GM21528 (cell line): ENCODE measurements around the gene OTUD4.
A peak's percentile ranks its signal among the peaks of the same experiment; 100 is the strongest.

Experiments
- ATAC-seq: cut with Tn5 transposase; IDR thresholded peaks from one replicate; pipeline ENCODE4 v1.9.1; 2021; ENCODE audit warnings: mild to moderate bottlenecking, moderate library complexity; ENCODE audit not compliant: unreplicated experiment, low FRiP score

The OTUD4 gene

DNA sequence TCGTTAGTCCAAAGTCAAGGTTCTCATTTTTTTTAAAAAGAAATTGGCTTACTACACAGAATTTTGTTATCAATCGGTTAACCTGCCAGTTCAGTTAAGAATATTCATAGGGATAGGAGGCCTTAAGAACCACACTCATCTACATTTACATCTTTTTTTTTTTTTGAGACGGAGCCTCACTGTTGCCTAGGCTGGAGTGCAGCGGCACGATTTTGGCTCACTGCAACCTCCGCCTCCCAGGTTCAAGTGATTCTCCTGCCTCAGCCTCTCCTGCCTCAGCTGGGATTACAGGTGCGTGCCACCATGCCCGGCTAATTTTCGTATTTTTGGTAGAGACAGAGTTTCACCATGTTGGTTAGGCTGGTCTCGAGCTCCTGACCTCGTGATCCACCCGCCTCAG, 48.5 kb downstream of the OTUD4 start:
- ATAC-seq: no peak

DNA sequence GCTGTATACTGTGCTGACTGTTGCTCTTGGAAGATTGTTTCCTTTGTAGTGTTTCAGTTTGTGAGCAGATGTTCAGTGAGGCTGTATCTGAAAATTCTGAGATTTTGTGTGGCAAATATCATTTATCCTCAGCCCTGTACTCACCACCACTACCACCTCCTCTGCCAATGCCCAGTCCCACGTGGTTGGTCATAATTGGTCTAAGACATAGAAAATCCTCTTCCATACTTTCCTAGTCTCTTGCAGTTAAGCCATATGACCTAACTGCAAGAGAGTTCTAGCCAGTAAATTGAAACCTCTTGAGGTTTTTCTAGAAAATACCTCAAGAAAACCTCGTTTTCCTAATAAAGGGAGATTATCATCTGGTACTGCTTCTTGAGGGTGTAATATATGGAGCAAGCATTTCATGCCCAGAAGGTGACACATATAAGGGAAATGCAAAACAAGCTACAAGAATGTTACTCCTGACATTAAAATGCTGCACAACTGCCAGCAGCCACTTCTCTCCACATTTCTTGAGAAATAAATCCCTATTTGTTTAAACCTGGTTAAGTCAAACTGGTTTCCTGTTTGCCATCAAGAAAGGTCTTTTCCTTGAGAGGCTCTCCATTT, 49.5 kb downstream of the OTUD4 start:
- no peak for ATAC-seq

- ATAC-seq: no peak
Measured at GRCh38 chr4:145130130-145130529, 50.3 kb downstream of the OTUD4 start.

GRCh38 chr4:145125396-145125795, 55.0 kb downstream of the OTUD4 start:
- ATAC-seq: no peak

- ATAC-seq: no peak
Measured at GRCh38 chr4:145108128-145108527, 72.3 kb downstream of the OTUD4 start.

- ATAC-seq: no peak
Measured at GRCh38 chr4:145107126-145107525, 73.3 kb downstream of the OTUD4 start.

GRCh38 chr4:145103496-145103895, 76.9 kb downstream of the OTUD4 start:
- no peak for ATAC-seq

DNA sequence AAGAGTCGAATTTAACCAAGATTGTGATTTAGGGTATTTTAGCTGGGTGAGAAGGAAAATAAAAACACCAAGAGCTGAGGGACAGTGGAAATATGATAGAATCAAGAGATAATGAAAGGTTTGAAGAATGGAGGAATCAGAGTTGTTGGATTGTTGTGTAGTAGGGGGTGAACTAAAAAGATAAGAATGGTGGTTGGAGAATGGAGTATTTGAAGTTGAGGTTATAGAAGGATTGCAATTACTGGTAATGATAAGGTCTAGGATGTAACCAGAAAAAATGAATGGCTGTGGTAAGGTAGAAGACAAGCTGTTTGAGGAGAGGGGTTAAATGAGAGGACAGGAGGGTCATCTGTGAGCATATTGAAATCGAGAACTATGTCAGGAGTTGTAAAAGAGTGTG, 77.8 kb downstream of the OTUD4 start:
- no peak for ATAC-seq

DNA sequence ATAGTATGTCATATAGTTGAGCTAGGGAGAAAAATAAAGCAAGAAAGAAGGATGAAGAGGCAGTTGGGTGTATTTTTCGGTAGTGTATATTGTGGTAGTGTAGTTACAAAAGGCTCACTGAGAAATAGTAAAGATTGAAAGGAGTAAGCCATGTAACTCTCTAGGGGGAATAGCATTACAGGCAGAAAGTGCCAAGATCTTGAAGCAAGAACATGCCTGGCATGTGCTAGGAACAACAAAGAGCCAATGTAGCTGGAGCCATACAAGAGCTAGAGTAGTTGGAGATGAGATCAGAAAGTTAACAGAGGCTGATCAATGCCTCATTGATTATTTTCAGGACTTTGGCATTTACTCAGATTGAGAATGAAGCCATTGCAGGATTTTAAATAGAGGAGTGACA, 79.3 kb downstream of the OTUD4 start:
- ATAC-seq: no peak

DNA sequence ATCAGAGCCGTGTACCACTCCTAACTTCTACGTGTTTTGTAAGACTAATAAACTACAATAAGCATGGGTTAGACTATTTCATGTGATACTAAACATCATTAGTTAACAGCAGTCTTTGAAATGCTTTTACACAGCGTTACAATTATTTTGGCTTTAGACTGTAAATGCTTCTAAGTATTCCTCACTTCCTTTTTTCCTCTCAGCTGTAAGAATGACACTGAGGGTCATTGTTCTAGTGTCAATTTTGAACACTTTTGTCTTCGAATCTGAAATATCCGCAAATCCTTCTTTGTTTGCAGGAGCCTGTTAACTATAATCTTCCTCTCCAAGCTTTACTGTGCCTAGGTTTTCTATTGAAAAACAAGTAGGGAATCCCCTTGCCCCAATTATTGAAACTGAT, 80.7 kb downstream of the OTUD4 start:
- no peak for ATAC-seq

DNA sequence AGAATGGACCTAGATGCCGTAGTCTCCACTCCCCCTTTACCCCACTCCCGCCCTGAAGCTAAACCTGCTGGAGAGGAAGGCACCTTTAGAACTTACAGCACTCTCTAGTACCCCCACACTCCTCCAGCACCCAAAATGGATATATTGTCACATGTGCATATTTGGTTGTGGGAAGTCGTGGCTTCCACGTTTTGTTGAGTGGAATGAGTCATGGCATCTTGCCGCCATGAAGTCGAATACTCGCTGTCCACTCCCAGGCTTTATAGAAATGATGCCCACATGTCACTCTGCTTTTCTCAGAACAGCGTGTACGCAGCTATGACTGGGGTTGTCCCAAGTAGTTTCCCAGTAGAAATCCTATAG, 81.7 kb downstream of the OTUD4 start:
- peak; percentile 13 for ATAC-seq

- peak; percentile 87 for ATAC-seq
Measured at GRCh38 chr4:145097821-145098674, 82.3 kb downstream of the OTUD4 start, which contains the start of the genes ABCE1 and ANAPC10. Gene ABCE1 (plus strand): TSS chr4:145098311. CDS start chr4:145104413, 6,102 bp downstream. Gene ANAPC10 (minus strand): TSS chr4:145098196. CDS start chr4:145096099, 2,097 bp downstream.

GRCh38 chr4:145097331-145097820, 83.0 kb downstream of the OTUD4 start:
- ATAC-seq: peak; percentile 3

- ATAC-seq: no peak
Measured at GRCh38 chr4:145093638-145094037, 86.8 kb downstream of the OTUD4 start.

GRCh38 chr4:145090380-145090779, 90.0 kb downstream of the OTUD4 start:
- no peak for ATAC-seq

GRCh38 chr4:145083891-145084605, 96.3 kb downstream of the OTUD4 start:
- ATAC-seq: no peak
